Muscle of leg (tissue), 11 donors: ENCODE results near the gene MAD1L1. TPM values are rescaled to one million over a fixed set of nuclear protein-coding genes. Genes with fewer than 3 reads are reported as not detected.

Experiments used
- DNase-seq: peaks from one replicate; pipeline ENCODE4 v3.0.0; 2013
- H3K27ac ChIP-seq: one replicate; pipeline ENCODE4 v1.5.1; 2013; ENCODE audit warnings: mild to moderate bottlenecking, low read length, control low read depth
- H3K27me3 ChIP-seq: one replicate; pipeline ENCODE4 v1.6.1; 2013; ENCODE audit warnings: low read length; ENCODE audit not compliant: control insufficient read depth, insufficient read depth
- H3K36me3 ChIP-seq: one replicate; pipeline ENCODE4 v1.6.1; 2013; ENCODE audit warnings: low read length; ENCODE audit not compliant: control insufficient read depth, insufficient read depth
- H3K4me1 ChIP-seq: one replicate; pipeline ENCODE4 v1.6.1; 2013; ENCODE audit warnings: low read length; ENCODE audit not compliant: control insufficient read depth, insufficient read depth
- H3K4me3 ChIP-seq: one replicate; pipeline ENCODE4 v1.5.1; 2013; ENCODE audit warnings: low read length, control low read depth
- H3K9me3 ChIP-seq: replicated peaks from 2 replicates; pipeline ENCODE4 v1.6.1; 2013; ENCODE audit warnings: low read depth, low read length; ENCODE audit not compliant: control insufficient read depth
- WGBS: methylation state at CpG from one replicate; pipeline ENCODE4 v1.1.5; 2013; ENCODE audit warnings: missing lambda C conversion rate; ENCODE audit not compliant: insufficient coverage; 5-methylcytosine and 5-hydroxymethylcytosine counted together
- polyA plus RNA-seq, 8 donors: library from polyadenylated mRNA; unstranded; fragments of 120-200 nt; gene quantifications; one replicate each; pipeline versions ENCODE4 v1.2.1 to v1.2.3, GENCODE V29; 2013; ENCODE audit warnings: inconsistent platforms in 1 of 8, low replicate concordance in 1 of 8; ENCODE audit not compliant: insufficient read length in 8 of 8, insufficient read depth in 1 of 8
- total RNA-seq: library from RNA; stranded (reverse); fragments of 120-200 nt; gene quantifications from one replicate; pipeline ENCODE4 v1.2.4, GENCODE V29; 2013

MAD1L1 gene
- total and polyA plus RNA-seq, 9 donors: 19.1 to 38.7 (median 21.8) TPM

GRCh38 chr7:2242541-2243429, 10.0 kb upstream of the MAD1L1 start:
- peak overlapping the region; percentile 72 for H3K27ac ChIP-seq

DNA sequence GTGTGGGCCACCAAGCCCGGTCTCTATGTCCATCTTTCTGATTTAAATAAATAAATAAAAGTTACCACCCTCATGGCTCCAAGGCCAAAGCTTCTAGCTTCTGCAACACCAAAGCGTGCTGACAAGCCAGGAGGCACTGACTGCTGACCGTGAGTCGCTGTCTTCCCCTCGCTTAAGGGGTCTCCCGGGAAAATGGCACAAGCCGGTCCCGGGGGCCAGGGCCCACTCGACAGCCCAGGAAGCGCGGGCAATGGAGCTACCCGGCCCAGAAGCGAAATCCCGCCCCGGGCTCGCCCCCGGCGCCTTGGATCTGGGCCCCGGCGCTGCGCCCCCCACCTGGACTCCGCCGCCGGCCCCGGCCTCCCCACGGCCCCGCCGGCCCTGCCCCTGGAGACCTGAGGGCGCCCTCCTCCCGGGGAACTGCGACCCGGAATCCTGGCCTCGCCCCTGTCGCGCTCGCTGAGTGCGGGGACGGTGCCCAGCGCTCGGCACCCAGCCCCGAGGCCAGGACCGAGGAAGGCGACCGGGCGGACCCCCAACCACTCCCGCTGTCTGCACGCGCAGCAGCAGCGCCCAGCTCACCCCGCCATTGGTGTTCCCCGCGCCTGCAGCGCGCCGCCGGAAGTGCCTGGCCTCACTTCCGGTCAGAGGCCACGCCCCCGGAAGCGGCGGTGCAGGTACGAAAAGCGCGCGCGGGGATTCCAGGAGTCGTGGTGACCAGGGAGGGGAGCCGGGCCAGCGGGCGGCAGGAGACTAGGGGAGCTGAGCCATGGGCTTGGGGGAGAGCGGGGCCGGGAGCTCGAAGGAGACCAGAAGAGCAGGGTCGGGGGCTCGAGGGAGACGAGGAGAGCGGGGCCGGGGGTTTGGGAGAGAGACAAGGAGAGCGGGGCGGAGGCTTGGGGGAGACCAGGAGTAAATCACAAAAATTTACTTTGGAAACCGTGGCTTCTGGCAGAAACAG, 9.1 kb upstream of the MAD1L1 start, which contains the start of the genes MRM2 and NUDT1:
MRM2 (minus strand) TSS at position 626 of the 961 bp plus-strand sequence; CDS start at position 590, 36 bp downstream.
NUDT1 (plus strand) TSS at position 647 of the 961 bp plus-strand sequence. CDS start 2,349 bp downstream, outside the sequence.
- H3K4me3 ChIP-seq: peak within 1 kb of the TSS; percentile 89
- H3K36me3 ChIP-seq: peaks cover 33% of the 10 kb centered on the region
- peak; percentile 87 for DNase-seq
- under 1% methylated on average over 79 of the region's 81 CpGs for WGBS
- no peaks in the 10 kb centered on the region for H3K9me3 ChIP-seq
- no peaks in the 10 kb centered on the region for H3K27me3 ChIP-seq
- peak within 1 kb of the TSS; percentile 72 for H3K27ac ChIP-seq
- peaks cover 34% of the 10 kb centered on the region for H3K4me1 ChIP-seq

More at GRCh38 chr7:2242541-2243429, 10.0 kb upstream of the MAD1L1 start:
- Histone ChIP-seq H3K27me3 (no peaks in the 10 kb centered on the region), H3K4me3 (peak overlapping the region; percentile 89), H3K36me3 (peaks cover 24% of the 10 kb centered on the region), H3K4me1 (peaks cover 43% of the 10 kb centered on the region), H3K9me3 (no peaks in the 10 kb centered on the region)
- DNase-seq: no peak
- WGBS: 17% methylated on average over 11 of the region's 21 CpGs

GRCh38 chr7:2239242-2239641, 6.5 kb upstream of the MAD1L1 start:
- H3K27me3 ChIP-seq: no peaks in the 10 kb centered on the region
- no peaks in the 10 kb centered on the region for H3K9me3 ChIP-seq
- H3K4me1 ChIP-seq: peaks cover 20% of the 10 kb centered on the region
- WGBS: 97% methylated on average over 16 of the region's 17 CpGs
- no peak for DNase-seq
- H3K4me3 ChIP-seq: no peak overlapping the region
- H3K27ac ChIP-seq: no peak overlapping the region
- H3K36me3 ChIP-seq: peaks cover 49% of the 10 kb centered on the region

DNA sequence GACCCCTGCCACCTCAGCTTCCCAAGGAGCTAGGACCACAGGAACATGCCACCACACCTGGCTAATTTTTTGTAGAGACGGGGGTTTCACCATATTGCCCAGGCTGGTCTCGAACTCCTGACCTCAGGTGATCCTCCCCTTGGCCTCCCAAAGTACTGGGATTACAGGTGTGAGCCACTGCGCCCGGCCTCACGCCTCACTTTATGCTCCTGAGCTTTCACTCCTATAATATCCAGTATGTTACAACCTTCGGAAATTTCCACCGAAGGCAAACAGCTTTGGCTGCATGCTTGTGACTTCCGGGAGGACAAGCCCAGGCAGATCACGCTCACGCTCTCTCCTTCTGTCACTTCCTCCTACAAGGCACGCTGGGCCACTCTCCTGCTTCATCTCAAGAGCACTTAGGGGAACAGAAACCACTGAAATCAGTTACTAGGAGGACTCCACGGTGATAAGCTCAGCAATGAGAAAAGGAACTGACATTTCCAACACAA, 4.4 kb upstream of the MAD1L1 start:
- Histone ChIP-seq H3K4me3 (no peak overlapping the region), H3K27me3 (no peaks in the 10 kb centered on the region), H3K4me1 (peaks cover 16% of the 10 kb centered on the region), H3K36me3 (peaks cover 51% of the 10 kb centered on the region), H3K27ac (peak overlapping the region; percentile 51), H3K9me3 (no peaks in the 10 kb centered on the region)
- 78% methylated on average over 8 of the region's 12 CpGs for WGBS
- DNase-seq: peak; percentile 82

- Histone ChIP-seq H3K4me1 (peaks cover 18% of the 10 kb centered on the region), H3K27ac (no peak overlapping the region), H3K36me3 (peaks cover 53% of the 10 kb centered on the region), H3K27me3 (no peaks in the 10 kb centered on the region), H3K4me3 (no peak overlapping the region), H3K9me3 (no peaks in the 10 kb centered on the region)
- no peak for DNase-seq
- no CpG with 5 or more reads among the region's 3 CpGs for WGBS
These were observed 1.2 kb upstream of the MAD1L1 start for GRCh38 chr7:2233926-2234325.

DNA sequence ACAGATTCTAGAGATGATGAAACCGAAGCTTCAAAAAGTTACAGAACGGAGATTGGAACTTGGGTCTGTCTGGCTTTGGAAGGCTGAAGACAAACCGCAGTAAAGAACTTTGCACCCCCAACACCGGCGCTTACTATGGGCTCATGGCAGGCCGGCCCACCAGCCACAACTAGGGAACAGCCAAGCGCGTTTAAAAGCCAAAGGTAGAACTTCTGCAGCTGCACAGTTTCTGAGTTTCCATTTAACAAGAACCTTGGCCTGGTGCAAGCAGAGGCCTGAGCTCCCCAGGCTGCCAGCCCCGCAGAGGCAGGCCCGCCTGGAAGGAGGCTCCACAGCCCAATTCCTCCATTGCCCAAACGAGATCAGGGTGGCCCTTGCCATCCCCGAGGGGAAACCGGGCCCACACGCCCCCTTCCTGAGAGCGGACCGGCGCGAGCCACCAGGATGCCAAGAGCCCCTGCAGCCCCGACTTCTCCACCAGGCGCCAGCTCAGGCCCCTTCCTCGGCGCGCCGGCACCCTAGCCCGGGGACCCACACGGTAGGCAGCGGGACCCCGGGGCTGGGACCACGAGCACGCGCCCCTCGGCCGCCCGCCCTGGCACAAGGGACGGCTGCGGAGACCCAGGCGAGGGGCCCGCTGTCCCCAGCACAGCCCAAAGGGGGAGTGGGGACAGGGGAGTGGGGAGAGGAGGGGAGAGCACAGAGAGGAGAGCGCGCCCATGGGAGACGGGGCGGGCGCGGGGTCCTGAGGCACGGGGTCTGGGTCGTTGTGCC, 566 bp downstream of the MAD1L1 start:
- Histone ChIP-seq H3K4me1 (peaks cover 18% of the 10 kb centered on the region), H3K36me3 (peaks cover 52% of the 10 kb centered on the region), H3K4me3 (peak overlapping the region; percentile 84), H3K9me3 (no peaks in the 10 kb centered on the region), H3K27ac (no peak overlapping the region), H3K27me3 (no peaks in the 10 kb centered on the region)
- WGBS: under 1% methylated on average over 40 of the region's 46 CpGs
- peak; percentile 38 for DNase-seq

GRCh38 chr7:2230882-2231281, 1.9 kb downstream of the MAD1L1 start:
- Histone ChIP-seq H3K27me3 (no peaks in the 10 kb centered on the region), H3K4me3 (no peak overlapping the region), H3K27ac (no peak overlapping the region), H3K4me1 (peaks cover 18% of the 10 kb centered on the region), H3K36me3 (peaks cover 54% of the 10 kb centered on the region), H3K9me3 (peaks cover 2% of the 10 kb centered on the region)
- no CpG with 5 or more reads among the region's 9 CpGs for WGBS
- no peak for DNase-seq

- Histone ChIP-seq H3K27ac (no peak overlapping the region), H3K27me3 (no peaks in the 10 kb centered on the region), H3K9me3 (peaks cover 2% of the 10 kb centered on the region), H3K4me1 (peaks cover 19% of the 10 kb centered on the region), H3K4me3 (no peak overlapping the region), H3K36me3 (peaks cover 59% of the 10 kb centered on the region)
- 90% methylated on average over 7 of the region's 8 CpGs for WGBS
- DNase-seq: no peak
These were observed 2.5 kb downstream of the MAD1L1 start for GRCh38 chr7:2230226-2230625.

- 92% methylated on average over 7 of the region's 7 CpGs for WGBS
- no peak overlapping the region for H3K4me3 ChIP-seq
- H3K27me3 ChIP-seq: no peaks in the 10 kb centered on the region
- peaks cover 21% of the 10 kb centered on the region for H3K4me1 ChIP-seq
- peaks cover 2% of the 10 kb centered on the region for H3K9me3 ChIP-seq
- peaks cover 59% of the 10 kb centered on the region for H3K36me3 ChIP-seq
- no peak overlapping the region for H3K27ac ChIP-seq
- DNase-seq: no peak
These were observed 3.3 kb downstream of the MAD1L1 start for GRCh38 chr7:2229467-2229866.
